ENCODE data around the gene MARCHF10. TPM values are rescaled to one million over a fixed set of nuclear protein-coding genes. Genes with fewer than 3 reads are reported as not detected.

MARCHF10 gene
- total and polyA plus RNA-seq, 2 donors (not counting 1 experiment from before 2014, with no cell fraction given) = 0.17 TPM; not detected in 1

GRCh38 chr17:62793919-62794665 lies 14.0 kb downstream of the MARCHF10 start:
- DNase-seq (ENCODE audit: low read depth in 2 of 2) = no peak
- H3K9ac ChIP-seq (ENCODE audit: insufficient read depth, low read length) = no peak overlapping the region
- no peak overlapping the region for H3K4me3 ChIP-seq (replicated peaks in 1 of 4; ENCODE audit: control extremely low read depth in 1 of 4, insufficient read depth in 1 of 4, low read depth in 3 of 4, low read length in 4 of 4)
- H4K20me1 ChIP-seq (ENCODE audit: control insufficient read depth, extremely low read depth, insufficient read depth, low read length) = no peaks in the 10 kb centered on the region
- no peak overlapping the region for H3K27ac ChIP-seq (ENCODE audit: insufficient read depth, low read length)
- H2AFZ ChIP-seq (ENCODE audit: low read length) = no peak overlapping the region
- H3K9me3 ChIP-seq (ENCODE audit: control insufficient read depth, insufficient read depth, low read depth, low read length) = no peaks in the 10 kb centered on the region
- H3K79me2 ChIP-seq (ENCODE audit: control insufficient read depth, insufficient read depth, low read length) = no peaks in the 10 kb centered on the region
- H3K4me1 ChIP-seq (ENCODE audit: control insufficient read depth, extremely low read depth, insufficient read depth, low read length) = peaks cover 15% of the 10 kb centered on the region
- H3K4me2 ChIP-seq (ENCODE audit: extremely low read depth, insufficient read depth, low read length) = no peak overlapping the region
- no peaks in the 10 kb centered on the region for H3K27me3 ChIP-seq (ENCODE audit: control insufficient read depth, insufficient read depth, low read length)
- no peak for TF ChIP-seq CTCF (conservative IDR thresholded peaks at IDR 0.05 in 1 of 2, IDR thresholded peaks at IDR 0.05 in 1 of 2; ENCODE audit: low read depth in 1 of 2, low read length in 2 of 2)
- no peak for TF ChIP-seq EZH2 (IDR thresholded peaks at IDR 0.05; ENCODE audit: low read length, missing control alignments)
- H3K36me3 ChIP-seq (ENCODE audit: control insufficient read depth, insufficient read depth, low read length) = no peaks in the 10 kb centered on the region

DNA sequence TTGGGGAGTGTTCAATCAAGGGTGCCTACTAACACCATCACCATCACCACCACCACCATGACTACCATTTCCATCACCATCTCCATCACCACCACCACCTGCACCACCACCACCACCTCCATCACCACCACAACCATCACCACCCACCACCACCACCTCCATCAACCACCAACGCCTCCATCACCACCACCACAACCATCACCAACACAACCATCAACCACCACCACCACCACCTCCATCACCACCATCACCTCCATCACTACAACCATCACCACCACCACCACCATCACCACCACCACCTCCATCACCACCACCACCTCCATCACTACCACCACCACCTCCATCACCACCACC lies 15.7 kb downstream of the MARCHF10 start:
- no peaks in the 10 kb centered on the region for H3K27me3 ChIP-seq (ENCODE audit: control insufficient read depth, insufficient read depth, low read length)

More for the DNA sequence above, 15.7 kb downstream of the MARCHF10 start:
- H4K20me1 ChIP-seq (ENCODE audit: control insufficient read depth, extremely low read depth, insufficient read depth, low read length) = no peaks in the 10 kb centered on the region
- no peak overlapping the region for H2AFZ ChIP-seq (ENCODE audit: low read length)
- DNase-seq (ENCODE audit: low read depth in 2 of 2) = no peak
- H3K36me3 ChIP-seq (ENCODE audit: control insufficient read depth, insufficient read depth, low read length) = no peaks in the 10 kb centered on the region
- no peak overlapping the region for H3K4me3 ChIP-seq (replicated peaks in 1 of 4; ENCODE audit: control extremely low read depth in 1 of 4, insufficient read depth in 1 of 4, low read depth in 3 of 4, low read length in 4 of 4)
- no peak overlapping the region for H3K4me2 ChIP-seq (ENCODE audit: extremely low read depth, insufficient read depth, low read length)
- H3K27ac ChIP-seq (ENCODE audit: insufficient read depth, low read length) = peak overlapping the region; percentile 93
- no peaks in the 10 kb centered on the region for H3K79me2 ChIP-seq (ENCODE audit: control insufficient read depth, insufficient read depth, low read length)
- H3K9ac ChIP-seq (ENCODE audit: insufficient read depth, low read length) = no peak overlapping the region
- H3K4me1 ChIP-seq (ENCODE audit: control insufficient read depth, extremely low read depth, insufficient read depth, low read length) = peaks cover 15% of the 10 kb centered on the region
- no peaks in the 10 kb centered on the region for H3K9me3 ChIP-seq (ENCODE audit: control insufficient read depth, insufficient read depth, low read depth, low read length)
- TF ChIP-seq CTCF (conservative IDR thresholded peaks at IDR 0.05 in 1 of 2, IDR thresholded peaks at IDR 0.05 in 1 of 2; ENCODE audit: low read depth in 1 of 2, low read length in 2 of 2) (no peak), EZH2 (IDR thresholded peaks at IDR 0.05; ENCODE audit: low read length, missing control alignments) (no peak)

Measured in fibroblast of lung (primary cell).